GM12892 (cell line): ENCODE results near the gene EXOSC6.

Experiments
- POLR2A ChIP-seq: IDR thresholded peaks from 2 replicates; pipeline ENCODE4 v1.6.1; 2011; ENCODE audit warnings: low read depth, low read length, control low read depth
- POLR2AphosphoS5 ChIP-seq: IDR thresholded peaks from 2 replicates; pipeline ENCODE4 v1.6.1; 2011; ENCODE audit warnings: low read depth, low read length, control low read depth
- TAF1 ChIP-seq: IDR thresholded peaks from 2 replicates; pipeline ENCODE4 v1.6.1; 2011; ENCODE audit warnings: low read depth, mild to moderate bottlenecking, control low read depth, low read length, borderline replicate concordance

DNA sequence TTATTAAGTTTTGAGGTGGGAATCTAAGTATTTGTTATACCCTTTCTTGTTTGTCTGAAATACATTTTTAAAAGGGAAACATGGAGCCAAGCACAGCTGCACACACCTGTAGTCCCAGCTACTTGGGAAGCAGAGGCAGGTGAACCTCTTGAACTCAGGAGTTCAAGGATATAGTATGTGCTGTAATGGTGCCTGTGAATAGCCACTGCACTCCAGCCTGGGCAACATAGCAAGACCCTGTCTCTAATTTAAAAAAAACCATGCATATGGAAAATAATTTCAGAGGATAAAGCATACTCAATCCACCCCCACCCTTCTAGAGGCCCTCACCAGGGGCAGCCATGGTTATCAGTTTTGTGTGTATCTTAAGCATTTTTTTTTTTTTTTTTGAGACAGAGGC is 43.9 kb upstream of the EXOSC6 start:
- TF ChIP-seq TAF1 (no peak), POLR2A (no peak), POLR2AphosphoS5 (no peak)
